CD4-positive, alpha-beta T cell treated with Interleukin-6 at 100 ng/mL for 8 hours (primary cell): ENCODE measurements around the gene NAP1L5.
A peak's percentile ranks its signal among the peaks of the same experiment; 100 is the strongest.

Source experiments
- DNase-seq: peaks from one replicate; pipeline ENCODE4 v3.0.0-alpha.2; 2020; ENCODE audit warnings: mixed read lengths, low spot score

Gene NAP1L5, protein sequence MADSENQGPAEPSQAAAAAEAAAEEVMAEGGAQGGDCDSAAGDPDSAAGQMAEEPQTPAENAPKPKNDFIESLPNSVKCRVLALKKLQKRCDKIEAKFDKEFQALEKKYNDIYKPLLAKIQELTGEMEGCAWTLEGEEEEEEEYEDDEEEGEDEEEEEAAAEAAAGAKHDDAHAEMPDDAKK

DNA sequence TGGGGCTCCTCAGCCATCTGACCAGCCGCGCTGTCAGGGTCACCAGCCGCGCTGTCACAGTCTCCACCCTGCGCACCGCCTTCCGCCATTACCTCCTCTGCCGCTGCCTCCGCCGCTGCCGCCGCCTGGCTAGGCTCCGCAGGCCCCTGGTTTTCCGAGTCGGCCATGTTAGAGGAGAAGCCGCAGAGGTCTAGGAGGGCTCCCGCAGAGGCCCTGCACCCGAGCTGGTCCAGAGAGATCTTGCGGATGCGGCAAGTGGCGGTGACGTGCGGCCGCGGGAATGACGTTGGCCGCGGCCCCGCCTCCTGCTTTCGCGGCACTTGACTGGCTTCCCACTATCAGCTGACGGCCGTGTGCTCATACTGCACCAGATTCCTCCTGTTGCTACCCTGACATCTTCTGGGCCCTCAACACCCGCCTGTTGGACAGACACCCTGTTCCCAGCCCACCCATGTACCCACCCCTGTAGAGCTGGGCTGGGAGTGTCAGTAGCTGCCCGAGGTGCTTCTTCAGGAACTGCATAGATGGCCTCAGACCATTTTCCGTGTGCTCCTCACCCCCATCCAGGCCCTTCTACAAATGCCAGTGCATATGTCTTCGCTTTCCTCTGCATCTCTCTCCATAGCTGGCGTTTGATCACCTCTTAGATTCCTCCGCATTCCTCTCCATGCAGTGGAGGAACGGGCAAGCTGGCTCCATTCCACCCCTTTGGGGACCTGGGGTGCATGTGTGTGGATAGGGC is at the start of gene NAP1L5:
NAP1L5 (minus strand) TSS at position 242 of the 742 bp plus-strand sequence; CDS start at position 167, 75 bp downstream.
- DNase-seq, result peak; percentile 61

DNA sequence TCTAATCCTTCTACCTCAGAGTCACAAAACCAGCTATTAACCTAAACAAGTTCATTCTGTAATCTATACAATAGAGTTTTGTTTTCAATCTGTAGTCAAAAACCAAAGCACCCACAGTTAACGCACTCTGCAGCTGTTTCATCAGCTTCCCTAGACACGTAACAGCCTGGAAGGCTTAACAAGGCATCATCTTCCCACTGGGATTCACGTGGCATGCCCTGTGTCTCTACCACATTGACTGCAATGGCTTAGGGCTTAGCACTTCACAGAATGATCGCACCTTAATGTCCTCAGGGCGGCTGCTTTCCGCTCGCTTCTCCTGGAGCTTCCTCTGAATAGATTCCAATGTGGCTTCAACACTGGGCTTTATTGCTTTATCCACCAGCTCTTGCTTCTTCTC is 49.7 kb upstream of the NAP1L5 start:
- no peak for DNase-seq

DNA sequence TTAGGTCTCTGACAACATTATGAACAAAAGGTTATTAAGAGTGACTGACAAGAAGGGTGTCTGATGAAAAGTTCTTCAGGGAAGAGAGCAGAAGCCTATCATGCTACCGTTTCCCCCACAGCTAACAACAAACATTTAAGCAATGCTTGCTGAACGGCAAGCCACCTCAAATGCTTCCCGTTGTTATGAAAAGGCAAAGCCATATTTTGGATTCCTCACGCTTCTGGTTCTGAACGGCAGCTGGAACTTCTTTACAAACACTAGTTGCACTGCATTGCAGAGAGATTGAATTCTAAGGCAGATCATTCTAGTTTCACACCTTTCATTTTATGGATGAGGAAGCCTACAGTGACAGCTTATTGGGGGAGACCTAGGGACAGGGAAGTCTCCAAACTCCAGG is 48.6 kb upstream of the NAP1L5 start:
- no peak for DNase-seq

DNA sequence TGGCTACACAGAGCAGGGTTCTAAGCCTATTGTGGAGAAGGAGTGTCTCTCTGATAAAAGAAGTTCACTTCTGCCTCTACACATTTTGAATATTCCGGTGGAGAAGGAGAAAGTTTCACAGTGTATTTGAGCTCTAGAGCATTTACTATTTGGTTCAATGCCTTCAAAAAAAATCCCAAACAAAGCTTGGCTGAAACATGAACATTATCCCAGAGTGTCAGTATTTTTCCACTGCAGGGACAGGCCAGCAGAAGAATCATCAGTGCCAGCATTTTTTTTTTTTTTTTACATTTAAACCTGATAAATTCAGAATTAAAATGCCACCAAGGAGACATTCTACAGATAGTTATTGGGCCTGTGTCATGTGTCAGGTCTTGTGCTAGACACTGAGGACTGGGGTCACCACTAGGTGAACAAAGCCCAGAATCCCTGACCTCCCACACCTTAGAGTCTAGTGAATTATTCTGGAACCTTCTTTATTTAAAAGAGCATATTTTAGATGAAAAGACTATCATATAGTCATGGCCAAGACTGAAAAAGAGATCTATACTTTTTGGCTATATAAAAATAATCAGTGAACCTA is 48.0 kb upstream of the NAP1L5 start:
- no peak for DNase-seq

DNA sequence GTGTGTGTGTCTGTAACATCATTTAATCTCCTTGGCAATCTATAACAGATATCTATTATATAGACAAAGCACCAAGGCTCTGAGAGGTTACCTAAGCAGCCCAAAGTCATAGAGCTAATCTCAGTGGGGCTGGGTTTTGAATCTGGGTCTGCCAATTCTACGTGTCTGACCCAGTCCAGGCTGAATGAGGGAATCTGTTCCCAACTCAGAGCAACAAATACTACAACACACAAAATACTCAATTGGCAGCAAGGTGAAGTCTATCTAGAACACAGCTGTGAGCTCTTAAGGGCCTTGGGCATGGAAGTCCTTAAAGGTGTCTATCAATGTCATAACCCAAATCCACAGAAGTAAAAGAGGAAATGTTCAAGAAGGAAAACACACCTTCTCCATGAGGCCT is 47.5 kb upstream of the NAP1L5 start:
- DNase-seq, result no peak

DNA sequence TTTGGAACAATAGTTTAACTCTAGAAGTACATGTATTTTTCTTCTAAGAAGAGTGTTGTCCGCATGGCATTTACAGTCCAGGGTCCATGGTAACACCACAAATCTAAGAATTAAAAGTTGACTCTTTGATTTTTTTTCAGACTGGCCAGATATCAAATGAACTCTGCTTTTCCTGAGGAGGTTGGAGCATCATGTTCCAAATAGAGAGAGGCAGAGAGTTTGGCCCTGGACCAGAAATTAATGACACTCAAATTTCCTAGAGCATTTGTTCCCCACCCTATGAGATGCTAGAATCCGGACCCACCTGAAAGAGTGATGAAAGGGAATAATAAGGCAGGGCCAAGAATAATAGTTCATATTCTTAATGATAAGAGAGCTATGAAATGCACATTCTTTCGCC is 47.0 kb upstream of the NAP1L5 start:
- DNase-seq, result no peak

DNA sequence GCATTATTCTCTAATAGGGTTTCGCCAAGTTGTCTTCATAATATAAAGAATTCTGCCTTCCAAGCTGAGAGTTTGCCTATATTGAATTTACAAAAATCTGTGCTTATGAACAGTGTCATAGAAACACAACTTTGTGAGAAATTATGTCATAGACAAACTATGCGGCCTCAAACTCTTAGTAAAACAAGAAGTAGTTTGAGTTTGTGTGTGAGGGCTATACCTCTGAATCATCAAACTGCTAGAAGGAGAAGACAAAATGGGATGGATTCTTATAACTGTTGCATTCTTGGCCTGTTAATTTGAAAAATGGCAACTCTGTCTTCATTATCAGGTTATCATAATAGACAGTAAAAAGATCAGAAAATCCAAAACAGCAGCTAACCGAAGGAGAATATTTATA is 46.1 kb upstream of the NAP1L5 start:
- no peak for DNase-seq

DNA sequence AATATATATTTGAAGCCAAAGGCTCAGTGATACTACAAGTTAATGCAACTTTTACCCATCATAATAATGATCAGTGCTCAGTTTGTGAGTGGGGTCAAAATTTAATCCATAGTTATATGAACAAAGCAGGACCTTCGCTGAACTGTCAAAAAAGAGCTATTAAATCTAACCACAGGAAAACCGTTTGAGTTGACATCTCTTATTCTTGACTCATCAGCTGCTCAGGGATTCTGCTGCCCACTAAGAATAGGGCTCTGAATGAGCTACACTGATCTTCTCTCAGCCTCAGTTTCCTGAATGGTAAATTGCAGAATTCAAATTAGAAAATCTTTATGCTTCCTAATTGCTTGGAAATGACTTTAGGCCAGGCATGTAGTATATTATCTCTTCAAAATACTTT is 44.9 kb upstream of the NAP1L5 start:
- DNase-seq, result no peak

DNA sequence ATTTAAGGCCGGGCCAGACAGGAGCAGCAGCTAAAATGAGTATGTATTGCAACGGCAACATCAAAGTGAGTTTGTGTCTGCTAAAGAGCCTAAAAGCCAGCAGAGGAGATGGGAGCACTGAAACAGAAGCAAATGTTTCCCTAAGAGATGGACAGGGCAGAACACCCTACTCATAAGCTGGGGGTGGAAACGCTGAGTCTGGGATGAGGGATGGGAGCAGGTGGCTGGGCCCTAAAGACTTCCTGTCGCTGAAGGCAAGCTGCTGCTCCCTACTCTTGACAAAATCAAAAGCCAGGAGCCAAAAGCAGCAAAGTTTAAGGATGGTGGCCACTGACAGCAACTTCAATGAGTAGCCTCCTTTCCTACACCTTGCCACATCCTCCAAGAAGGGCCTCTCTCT is 40.6 kb upstream of the NAP1L5 start:
- no peak for DNase-seq

DNA sequence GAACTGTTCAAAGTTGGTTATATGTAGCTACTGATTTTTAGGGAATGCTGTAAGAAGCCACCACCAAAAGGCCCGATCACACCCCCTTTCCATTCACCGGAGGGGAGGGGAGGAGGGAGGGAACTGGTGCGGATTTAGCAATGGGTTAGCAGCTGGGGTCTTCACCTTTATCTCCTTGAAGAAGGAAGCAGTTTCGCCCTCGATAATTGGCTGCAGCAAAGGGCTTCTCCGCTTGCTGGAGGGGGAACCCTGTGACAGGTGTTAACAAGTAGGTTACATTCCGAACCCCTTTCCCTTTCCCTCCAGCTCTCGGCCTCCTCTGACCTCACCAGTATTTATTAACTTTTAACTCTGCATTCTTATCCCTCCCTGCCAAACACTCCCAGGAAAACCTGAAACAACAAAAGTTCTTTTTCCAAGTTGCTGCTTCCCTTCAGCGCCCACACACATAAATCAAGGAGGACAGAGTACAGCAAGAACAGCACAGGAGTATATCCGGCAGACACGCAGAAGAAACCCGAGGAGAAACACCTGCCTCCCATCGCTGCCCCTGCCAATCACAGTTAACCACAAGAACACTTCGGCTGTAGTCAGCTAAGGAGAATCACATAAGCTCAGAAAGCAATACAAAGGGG is 39.8 kb upstream of the NAP1L5 start:
- peak; percentile 41 for DNase-seq

DNA sequence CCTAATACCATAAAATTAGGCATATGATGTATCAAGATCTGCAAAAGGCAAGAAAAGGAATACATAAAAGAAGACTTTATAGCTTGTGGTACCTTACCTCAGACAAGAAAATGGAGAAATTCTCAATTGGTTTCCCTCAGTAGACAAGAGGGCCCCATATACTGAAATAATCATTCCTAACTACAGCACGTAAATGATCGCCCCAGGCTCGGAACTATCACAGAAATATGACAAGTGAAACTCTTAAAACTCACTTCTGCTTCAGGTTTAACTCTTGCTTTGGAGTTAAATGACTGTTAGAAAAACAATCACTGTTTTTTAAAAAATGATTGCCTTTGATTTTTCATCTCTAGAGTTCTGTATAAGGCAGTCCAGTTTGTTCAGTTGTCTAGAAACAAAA is 38.6 kb upstream of the NAP1L5 start:
- no peak for DNase-seq

DNA sequence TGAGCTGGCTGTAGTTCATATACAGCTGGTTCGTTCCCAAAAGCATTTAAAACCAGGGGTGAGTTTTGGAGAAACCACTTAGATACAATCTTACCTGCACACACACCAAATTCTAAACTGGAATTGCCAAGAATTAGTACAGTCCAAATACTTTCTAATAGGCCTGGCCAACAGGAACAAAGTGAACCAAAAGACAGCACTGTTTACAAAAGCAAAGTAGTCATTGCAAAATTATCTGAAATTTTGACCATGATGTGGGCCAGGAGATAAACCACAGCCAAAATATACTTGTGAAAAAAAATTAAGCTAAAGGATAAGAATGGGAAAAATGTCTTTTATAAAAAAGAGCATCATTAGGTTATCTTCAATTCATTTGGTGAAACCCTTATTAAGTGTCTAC is 37.9 kb upstream of the NAP1L5 start:
- DNase-seq, result no peak

DNA sequence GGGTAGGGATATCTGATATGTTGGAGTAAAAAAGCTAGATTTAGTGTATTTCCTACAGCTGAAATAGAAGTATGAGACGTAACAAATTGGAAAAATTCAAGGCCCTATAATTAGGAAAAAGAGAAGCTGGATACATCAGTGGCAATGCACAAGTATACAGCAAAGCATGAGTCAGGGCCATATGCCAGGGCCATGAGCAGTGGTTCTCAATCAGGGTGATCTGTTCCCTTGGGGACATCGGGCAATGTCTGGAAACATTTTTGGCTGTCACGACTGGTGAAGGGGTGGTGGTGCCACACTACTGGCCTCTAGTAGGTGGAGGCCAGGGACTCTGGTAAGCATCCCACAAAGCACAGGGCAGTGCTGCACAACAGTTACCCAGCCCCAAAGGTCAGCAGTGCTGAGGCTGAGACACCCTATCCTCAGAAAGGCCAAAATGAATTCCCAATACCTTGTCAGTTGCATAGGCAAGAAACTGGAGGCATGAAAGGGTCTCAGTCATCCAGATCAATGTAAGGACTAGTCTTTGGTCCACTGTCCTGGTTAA is 36.8 kb upstream of the NAP1L5 start:
- DNase-seq, result no peak

DNA sequence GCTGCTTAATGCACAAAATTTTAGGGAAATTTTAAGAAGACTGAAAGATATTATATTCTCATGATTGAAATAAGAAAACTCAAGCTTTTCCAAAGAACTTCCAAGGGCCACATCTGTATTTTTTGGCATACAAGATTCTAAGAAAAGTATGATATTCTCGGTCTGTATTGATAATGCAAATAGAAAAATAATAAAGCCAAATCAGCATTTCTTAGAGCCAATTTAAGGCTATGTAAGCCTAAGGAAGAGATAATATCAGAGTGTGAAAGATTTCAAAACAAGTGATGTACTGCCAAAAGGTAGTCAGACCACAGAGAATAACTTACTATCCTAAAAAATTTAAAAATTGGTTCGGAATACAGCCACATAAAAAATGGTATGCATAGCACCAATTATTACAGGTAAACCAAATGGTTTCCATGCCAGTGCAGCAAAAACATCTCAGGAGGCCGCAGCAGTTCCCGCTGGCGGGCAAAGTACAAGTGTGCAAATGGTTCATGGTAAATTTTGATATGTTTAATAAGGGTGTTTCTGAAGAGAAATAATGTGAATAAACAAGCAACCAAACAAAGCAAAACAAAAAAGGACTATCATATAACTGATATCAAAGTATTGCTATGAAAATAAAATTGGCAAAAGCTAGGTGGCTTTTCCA is 35.2 kb upstream of the NAP1L5 start:
- DNase-seq, result no peak

DNA sequence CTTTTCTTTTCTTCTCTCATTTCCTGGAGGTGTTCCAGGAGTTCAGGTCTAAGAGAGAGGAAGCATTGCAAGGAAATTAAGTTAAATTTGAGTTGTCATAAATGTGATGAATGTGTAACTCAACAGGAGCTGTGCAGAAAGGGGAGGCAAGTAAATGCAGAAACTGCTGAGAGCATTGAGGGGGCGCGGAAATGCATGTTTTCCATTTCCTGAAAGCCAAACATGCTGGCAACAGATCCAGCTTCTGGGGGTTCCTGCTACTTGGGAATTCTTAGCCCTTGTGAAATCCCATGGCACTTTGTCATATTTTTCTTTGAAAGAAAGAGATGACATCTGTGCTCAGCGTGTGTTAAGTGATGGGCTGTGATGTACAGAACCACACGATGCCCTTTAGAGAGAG is 33.8 kb upstream of the NAP1L5 start:
- DNase-seq, result no peak

DNA sequence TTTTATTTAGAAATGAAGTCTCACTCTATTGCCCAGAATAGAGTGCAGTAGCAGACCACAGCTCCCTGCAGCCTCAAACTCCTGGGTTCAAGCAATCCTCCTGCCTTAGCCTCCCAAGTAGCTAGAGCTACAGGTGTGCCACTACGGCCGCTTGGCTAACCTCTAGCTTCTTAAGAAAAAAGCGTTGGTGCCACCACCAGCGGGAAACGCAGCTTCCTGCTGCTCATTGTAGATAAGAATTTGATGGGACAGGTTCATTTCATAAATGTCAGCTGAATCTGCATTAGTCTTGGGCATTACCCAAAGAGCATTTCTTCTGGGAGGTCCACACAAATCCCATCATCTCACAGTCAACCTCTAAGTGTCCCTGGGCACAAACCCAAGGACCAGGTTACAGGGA is 33.2 kb upstream of the NAP1L5 start:
- no peak for DNase-seq

DNA sequence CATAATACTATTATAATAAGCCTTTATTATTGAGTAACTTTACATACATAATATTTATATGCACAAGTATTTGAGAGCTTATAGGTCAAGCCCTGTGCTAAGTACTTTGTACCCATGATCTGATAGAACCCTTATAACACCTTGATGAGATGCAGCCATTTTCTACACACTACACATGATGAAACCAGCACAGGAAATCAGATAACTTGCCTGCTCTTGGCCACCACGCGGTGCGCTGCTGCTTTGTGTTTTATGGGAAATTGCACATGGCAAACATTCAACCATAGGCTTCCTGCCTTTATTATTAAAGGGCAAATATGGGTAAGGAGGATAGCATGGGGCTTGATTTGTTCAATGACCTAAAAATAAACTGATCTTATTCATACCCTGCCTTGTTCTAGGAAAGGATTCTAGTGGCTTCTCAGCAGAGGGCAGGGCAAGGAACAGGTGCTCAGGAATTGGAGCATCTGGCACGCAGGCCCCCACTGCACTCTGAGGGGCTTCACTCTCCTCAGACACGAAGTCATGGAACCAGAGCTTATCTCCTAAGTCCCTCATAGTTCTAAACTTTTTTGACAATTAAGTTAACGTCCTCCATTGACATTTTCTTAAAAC is 31.6 kb upstream of the NAP1L5 start:
- no peak for DNase-seq

DNA sequence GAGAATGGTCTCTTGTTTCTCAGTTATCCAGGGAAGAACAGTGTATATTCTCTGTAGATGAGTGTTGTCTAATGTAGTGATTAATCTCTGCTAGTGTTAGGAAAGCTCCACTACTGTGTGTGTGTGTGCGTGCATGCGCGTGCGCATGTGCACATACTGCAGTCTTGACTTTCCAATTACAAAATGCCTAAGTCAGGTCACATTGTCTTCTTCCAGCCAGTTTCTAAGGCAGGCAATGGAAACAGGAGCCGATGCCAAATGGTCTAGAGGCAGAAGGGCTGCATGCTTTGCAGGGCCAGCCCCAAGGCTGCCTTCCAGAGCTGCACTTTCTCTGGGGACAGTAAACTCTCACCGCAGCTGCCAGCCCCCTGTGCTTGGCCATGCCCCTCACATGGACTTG is 30.5 kb upstream of the NAP1L5 start:
- DNase-seq, result no peak

DNA sequence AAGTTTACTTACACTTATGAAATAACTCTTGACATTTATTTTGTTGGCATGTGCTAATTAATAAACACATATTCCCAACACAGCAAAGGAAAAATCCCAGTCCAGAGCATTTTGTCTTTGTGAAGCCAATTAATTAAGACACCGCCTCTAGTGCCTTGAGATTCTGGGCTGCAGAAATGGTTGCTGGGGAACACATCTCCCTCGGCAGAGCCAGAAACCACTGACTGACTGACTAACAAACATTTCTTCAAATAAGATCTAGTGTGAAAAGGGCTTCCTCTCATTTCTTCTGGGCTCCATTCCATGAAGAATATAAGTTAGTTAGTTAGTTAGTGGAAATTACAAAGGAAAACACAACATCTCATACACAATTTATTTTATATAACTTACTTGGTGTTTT is 28.4 kb upstream of the NAP1L5 start:
- no peak for DNase-seq

DNA sequence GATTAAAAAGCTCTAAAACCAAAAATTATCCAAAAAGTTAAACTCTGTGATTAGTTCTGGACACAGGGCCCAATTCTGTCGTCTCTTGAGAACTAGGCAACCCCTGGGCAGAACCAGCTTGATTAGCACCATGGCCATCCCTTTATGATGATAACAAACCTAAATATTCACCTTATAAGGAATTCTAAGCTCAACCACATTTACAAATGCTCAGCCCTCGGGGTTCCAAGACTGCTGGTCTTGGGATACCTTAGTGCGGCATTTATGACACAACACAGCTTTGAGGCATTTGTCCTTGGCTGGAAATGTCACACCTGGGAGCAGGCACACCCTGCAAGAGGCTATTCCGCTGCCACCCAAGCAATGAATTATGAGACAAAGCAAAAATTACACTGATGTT is 27.5 kb upstream of the NAP1L5 start:
- no peak for DNase-seq

DNA sequence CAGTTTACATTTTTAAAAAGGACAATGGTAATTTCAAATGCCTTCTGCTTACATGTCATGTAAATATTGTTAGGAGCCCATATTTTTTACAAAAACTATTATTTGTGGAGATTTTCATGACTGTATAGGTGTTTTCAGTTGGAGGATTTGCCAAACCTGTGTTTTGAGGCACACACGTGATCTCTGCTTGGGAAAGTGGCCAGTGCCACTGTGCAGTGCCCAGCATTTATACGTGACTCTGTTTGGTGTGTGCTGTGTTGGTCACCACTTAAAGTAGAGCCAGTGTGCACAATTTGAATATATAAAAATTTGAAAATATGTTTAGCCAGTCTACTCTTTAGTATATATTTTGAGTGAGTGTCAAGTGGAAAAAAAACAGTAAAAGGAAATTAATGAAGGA is 26.8 kb upstream of the NAP1L5 start:
- DNase-seq, result no peak

DNA sequence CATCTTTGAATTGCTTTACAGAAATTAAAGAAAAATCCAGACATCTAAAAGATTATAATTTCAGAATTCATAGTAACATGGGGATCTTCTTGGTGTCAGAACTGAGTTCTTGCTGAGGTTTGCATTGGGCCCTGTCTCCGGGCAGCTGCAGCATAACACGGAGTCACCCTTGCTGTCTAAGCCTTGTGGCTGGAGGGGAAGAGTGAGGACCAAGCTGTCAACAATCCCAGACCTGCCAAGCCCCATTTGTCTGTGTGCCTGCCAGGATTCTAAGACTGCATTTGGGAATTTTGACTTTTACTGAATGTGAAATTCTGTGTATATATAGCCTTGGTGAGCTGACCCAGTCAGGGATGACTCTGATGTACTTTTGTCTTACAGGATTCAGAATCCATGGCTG is 25.2 kb upstream of the NAP1L5 start:
- DNase-seq, result no peak
